SK-N-SH treated with all-trans-retinoic acid at 6 μM for 48 hours (cell line): ENCODE data around the gene THSD8.

Experiments
- ATAC-seq: fragments of 200-7000 bp; cut with Tn5 transposase; 3 replicates; pipeline ENCODE4 v1.9.1; 2020; ENCODE audit warnings: mild to moderate bottlenecking, moderate library complexity
- ARNTL ChIP-seq: fragments of 450-650 bp; formaldehyde crosslinking; IDR thresholded peaks from 2 replicates; pipeline ENCODE4 v1.5.0; 2020; ENCODE audit warnings: low read depth, mild to moderate bottlenecking, moderate library complexity, borderline replicate concordance
- BACH2 ChIP-seq: fragments of 250-450 bp; sonication (Bioruptor Pico); IDR thresholded peaks from 2 replicates; pipeline ENCODE4 v1.9.0; 2021; ENCODE audit warnings: mild to moderate bottlenecking, borderline replicate concordance
- ESRRG ChIP-seq: fragments of 250-450 bp; sonication (Bioruptor Pico); IDR thresholded peaks from 2 replicates; pipeline ENCODE4 v1.6.1; 2021; ENCODE audit warnings: mild to moderate bottlenecking
- GLIS3 ChIP-seq: fragments of 250-450 bp; sonication (Bioruptor Pico); IDR thresholded peaks from 2 replicates; pipeline ENCODE4 v1.5.0; 2020; ENCODE audit warnings: mild to moderate bottlenecking, moderate library complexity
- OSR1 ChIP-seq: fragments of 250-450 bp; sonication (Bioruptor Pico); IDR thresholded peaks from 2 replicates; pipeline ENCODE4 v1.8.0; 2022; ENCODE audit warnings: moderate library complexity, mild to moderate bottlenecking, inconsistent platforms
- PPARA ChIP-seq: fragments of 250-450 bp; sonication (Bioruptor Pico); IDR thresholded peaks from 2 replicates; pipeline ENCODE4 v1.5.0; 2020; ENCODE audit warnings: mild to moderate bottlenecking, borderline replicate concordance
- RARB ChIP-seq: fragments of 250-450 bp; sonication (Bioruptor Pico); IDR thresholded peaks from 2 replicates; pipeline ENCODE4 v1.8.0; 2021; ENCODE audit warnings: mild to moderate bottlenecking, moderate library complexity
- SNAI2 ChIP-seq: fragments of 250-450 bp; sonication (Bioruptor Pico); IDR thresholded peaks from 2 replicates; pipeline ENCODE4 v1.5.0; 2020; ENCODE audit warnings: mild to moderate bottlenecking, moderate library complexity
- TCF4 ChIP-seq: fragments of 250-450 bp; sonication (Bioruptor Pico); IDR thresholded peaks from 2 replicates; pipeline ENCODE4 v1.8.0; 2021; ENCODE audit warnings: mild to moderate bottlenecking, moderate library complexity, borderline replicate concordance
- ZC3H10 ChIP-seq: fragments of 250-450 bp; sonication (Bioruptor Pico); IDR thresholded peaks from 2 replicates; pipeline ENCODE4 v1.5.1; 2021; ENCODE audit warnings: mild to moderate bottlenecking, moderate library complexity
- ZFP3 ChIP-seq: fragments of 250-450 bp; sonication (Bioruptor Pico); IDR thresholded peaks from 2 replicates; pipeline ENCODE4 v1.5.0; 2020; ENCODE audit warnings: mild to moderate bottlenecking, moderate library complexity
- ZFP30 ChIP-seq: fragments of 450-650 bp; formaldehyde crosslinking; IDR thresholded peaks from 2 replicates; pipeline ENCODE4 v1.5.0; 2022; ENCODE audit warnings: mild to moderate bottlenecking, moderate library complexity
- ZNF70 ChIP-seq: fragments of 450-650 bp; formaldehyde crosslinking; IDR thresholded peaks from 2 replicates; pipeline ENCODE4 v1.5.0; 2020; ENCODE audit warnings: mild to moderate bottlenecking, moderate library complexity
- ZNF8 ChIP-seq: fragments of 450-650 bp; formaldehyde crosslinking; IDR thresholded peaks from 2 replicates; pipeline ENCODE4 v1.5.0; 2020; ENCODE audit warnings: mild to moderate bottlenecking, moderate library complexity
- TF ChIP-seq, protein P1 (sequence below): fragments of 250-450 bp; sonication (Bioruptor Pico); IDR thresholded peaks from 2 replicates; pipeline ENCODE4 v1.5.0; 2020; ENCODE audit warnings: mild to moderate bottlenecking, moderate library complexity
- TF ChIP-seq, protein P2 (sequence below): fragments of 250-450 bp; sonication (Bioruptor Pico); IDR thresholded peaks from 2 replicates; pipeline ENCODE4 v1.8.0; 2020; ENCODE audit warnings: mild to moderate bottlenecking, moderate library complexity, borderline replicate concordance
- TF ChIP-seq, protein P3 (sequence below): fragments of 250-450 bp; sonication (Bioruptor Pico); IDR thresholded peaks from 2 replicates; pipeline ENCODE4 v1.8.0; 2021; ENCODE audit warnings: low read depth, mild to moderate bottlenecking, moderate library complexity, borderline replicate concordance
- TF ChIP-seq, protein P4 (sequence below): fragments of 250-450 bp; sonication (Bioruptor Pico); IDR thresholded peaks from 2 replicates; pipeline ENCODE4 v1.5.1; 2021; ENCODE audit warnings: mild to moderate bottlenecking, moderate library complexity

The THSD8 gene

DNA sequence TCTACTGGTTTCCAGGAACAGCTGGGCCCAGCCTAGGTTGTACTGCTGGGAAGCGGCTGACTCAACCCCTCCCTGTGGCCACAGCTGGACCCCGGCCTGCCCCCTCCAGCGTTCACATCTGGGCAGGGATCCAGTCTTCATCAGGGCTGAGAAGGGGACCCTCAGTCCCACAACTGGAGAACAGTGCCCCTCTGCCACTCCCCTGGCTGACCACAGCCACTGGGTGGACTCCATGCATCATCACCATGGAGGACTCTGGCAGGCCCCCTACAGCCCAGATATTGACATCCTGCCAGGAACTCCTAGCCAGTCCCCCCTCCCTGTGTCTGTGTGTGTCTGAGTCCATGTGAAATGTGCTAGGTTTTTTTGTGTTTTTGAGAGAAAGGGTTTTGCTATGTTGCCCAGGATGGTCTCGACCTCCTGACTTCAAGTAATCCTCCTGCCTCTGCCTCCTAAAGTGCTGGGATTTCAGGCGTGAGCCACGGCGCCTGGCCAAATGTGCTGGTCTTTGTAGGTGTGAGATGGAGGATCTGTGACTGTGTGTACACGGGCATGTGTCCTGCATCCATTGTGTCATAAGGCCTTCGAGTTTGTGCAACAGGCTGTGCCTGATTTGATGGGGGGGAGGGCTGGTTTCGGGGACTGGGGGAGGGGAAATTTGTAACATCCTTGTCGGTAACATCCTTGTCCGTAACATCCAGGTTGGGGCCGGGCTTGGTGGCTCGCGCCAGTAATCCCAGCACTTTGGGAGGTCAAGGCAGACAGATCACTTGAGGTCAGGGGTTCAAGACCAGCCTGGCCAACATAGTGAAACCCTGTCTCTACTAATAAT, 22.5 kb upstream of the THSD8 start:
- ATAC-seq: peak; percentile 5; the same call in 1 of the 3 replicates
- TF ChIP-seq ZFP3 (CRISPR knock-in tag) (no peak), ZNF8 (CRISPR knock-in tag) (peak; percentile 41; the same call in 1 of the 2 replicates)

DNA sequence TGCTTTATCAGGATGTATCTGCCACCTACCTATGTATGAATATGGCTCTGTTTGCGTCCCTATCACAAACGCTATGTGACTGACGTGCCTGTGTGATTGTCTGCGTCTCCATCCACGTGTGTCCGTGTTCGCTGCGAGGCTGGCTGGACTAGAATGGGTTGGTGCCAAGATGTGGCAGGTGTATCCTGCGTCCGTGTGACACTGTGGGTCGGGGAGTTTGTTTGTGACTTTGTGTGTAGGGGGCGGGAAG, 19.8 kb upstream of the THSD8 start:
- ATAC-seq: no peak
- TF ChIP-seq, protein P1, sequence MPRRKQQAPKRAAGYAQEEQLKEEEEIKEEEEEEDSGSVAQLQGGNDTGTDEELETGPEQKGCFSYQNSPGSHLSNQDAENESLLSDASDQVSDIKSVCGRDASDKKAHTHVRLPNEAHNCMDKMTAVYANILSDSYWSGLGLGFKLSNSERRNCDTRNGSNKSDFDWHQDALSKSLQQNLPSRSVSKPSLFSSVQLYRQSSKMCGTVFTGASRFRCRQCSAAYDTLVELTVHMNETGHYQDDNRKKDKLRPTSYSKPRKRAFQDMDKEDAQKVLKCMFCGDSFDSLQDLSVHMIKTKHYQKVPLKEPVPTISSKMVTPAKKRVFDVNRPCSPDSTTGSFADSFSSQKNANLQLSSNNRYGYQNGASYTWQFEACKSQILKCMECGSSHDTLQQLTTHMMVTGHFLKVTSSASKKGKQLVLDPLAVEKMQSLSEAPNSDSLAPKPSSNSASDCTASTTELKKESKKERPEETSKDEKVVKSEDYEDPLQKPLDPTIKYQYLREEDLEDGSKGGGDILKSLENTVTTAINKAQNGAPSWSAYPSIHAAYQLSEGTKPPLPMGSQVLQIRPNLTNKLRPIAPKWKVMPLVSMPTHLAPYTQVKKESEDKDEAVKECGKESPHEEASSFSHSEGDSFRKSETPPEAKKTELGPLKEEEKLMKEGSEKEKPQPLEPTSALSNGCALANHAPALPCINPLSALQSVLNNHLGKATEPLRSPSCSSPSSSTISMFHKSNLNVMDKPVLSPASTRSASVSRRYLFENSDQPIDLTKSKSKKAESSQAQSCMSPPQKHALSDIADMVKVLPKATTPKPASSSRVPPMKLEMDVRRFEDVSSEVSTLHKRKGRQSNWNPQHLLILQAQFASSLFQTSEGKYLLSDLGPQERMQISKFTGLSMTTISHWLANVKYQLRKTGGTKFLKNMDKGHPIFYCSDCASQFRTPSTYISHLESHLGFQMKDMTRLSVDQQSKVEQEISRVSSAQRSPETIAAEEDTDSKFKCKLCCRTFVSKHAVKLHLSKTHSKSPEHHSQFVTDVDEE: no peak
- TF ChIP-seq PPARA (CRISPR knock-in tag) (no peak), ZFP30 (CRISPR knock-in tag) (no peak), ESRRG (CRISPR knock-in tag) (no peak), ZNF70 (CRISPR knock-in tag) (no peak), ARNTL (CRISPR knock-in tag) (no peak)

DNA sequence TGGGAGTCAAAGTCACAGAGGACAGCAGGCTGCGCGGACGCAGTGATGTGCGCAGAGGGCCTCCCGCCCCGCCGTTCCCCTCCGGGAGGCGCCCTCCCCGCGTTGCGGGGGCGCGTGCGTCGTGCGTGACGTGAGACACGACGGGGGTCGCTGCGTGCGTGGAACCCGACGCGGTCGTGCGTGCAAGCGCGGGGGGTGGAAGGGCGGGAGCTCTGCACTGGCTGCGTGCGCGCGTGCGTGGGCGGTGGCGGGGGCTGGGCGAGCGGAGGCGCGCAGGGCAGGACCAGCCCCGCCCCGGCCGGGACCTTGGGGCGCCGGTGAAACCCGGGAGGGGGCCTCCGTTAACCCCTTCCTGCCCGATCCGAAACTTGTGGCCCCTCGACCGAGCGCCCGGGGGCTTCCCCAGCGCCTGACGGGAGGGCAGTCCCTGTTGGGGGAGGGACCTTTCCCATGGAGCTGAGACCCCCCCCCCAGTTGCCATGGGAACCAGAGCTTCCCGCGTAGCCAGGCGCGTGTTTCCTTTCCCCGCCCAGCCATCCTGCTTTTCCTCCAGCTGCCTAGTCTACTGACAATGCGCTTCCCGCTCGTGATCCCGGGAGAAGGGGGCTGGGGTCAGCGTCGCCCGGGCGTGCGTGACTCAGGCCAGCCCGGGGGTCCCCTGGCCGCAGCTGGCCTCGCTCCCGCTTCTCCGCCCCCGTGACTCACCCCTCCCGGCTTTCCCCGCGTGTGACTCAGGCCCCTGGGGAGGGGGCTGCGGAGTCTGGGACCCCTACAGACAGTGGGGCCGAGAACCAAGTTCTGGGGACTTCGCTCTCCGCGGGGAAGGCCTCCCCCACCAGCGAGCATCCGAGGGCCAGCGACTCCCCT, 19.2 kb upstream of the THSD8 start:
- peak; percentile 50; the same call in 1 of the 2 replicates for TF ChIP-seq ZFP3 (CRISPR knock-in tag)
- TF ChIP-seq ARNTL (CRISPR knock-in tag): no peak
- peak; percentile 48; the same call in 1 of the 2 replicates for TF ChIP-seq SNAI2 (CRISPR knock-in tag)
- TF ChIP-seq, protein P2, sequence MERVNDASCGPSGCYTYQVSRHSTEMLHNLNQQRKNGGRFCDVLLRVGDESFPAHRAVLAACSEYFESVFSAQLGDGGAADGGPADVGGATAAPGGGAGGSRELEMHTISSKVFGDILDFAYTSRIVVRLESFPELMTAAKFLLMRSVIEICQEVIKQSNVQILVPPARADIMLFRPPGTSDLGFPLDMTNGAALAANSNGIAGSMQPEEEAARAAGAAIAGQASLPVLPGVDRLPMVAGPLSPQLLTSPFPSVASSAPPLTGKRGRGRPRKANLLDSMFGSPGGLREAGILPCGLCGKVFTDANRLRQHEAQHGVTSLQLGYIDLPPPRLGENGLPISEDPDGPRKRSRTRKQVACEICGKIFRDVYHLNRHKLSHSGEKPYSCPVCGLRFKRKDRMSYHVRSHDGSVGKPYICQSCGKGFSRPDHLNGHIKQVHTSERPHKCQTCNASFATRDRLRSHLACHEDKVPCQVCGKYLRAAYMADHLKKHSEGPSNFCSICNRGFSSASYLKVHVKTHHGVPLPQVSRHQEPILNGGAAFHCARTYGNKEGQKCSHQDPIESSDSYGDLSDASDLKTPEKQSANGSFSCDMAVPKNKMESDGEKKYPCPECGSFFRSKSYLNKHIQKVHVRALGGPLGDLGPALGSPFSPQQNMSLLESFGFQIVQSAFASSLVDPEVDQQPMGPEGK (CRISPR knock-in tag): peak; percentile 98
- TF ChIP-seq, protein P1: peak; percentile 94
- peak; percentile 75; the same call in 1 of the 2 replicates for TF ChIP-seq ZC3H10 (CRISPR knock-in tag)
- ATAC-seq: peak; percentile 44

DNA sequence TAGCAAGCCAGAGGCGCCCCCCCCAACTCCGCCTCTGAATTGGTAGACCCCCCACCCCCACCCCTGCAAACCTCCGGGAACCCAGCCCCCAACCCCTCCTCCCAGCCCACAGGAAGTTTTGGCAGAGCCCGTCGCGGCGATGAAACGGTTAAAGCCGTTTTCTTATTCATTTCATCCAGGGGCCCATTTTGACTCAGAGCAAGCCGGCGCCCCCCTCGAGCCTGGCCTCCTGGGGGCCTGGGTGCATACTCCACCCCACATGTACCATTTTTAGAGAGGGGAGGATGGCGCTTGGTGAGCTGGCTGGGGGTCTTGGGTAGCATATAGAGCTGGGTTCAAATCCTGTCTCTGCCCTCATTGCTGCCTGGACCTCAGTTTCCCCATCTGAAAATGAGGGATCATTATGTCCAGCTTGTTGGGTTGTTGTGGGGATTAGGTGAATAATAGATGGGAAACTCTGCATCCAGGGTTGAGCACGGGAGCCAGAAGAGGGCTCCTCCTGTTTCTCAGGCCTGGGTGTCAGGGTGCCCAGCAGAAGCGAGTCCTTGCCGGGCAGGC, 18.5 kb upstream of the THSD8 start:
- ATAC-seq: no peak
- TF ChIP-seq BACH2 (CRISPR knock-in tag): no peak
- no peak for TF ChIP-seq TCF4
- TF ChIP-seq ESRRG (CRISPR knock-in tag): no peak
- TF ChIP-seq ZNF70 (CRISPR knock-in tag): no peak
- TF ChIP-seq OSR1: no peak
- TF ChIP-seq, protein P1: no peak
- TF ChIP-seq RARB (CRISPR knock-in tag): no peak
- TF ChIP-seq ZFP3 (CRISPR knock-in tag): no peak
- TF ChIP-seq GLIS3: no peak
- TF ChIP-seq, protein P3, sequence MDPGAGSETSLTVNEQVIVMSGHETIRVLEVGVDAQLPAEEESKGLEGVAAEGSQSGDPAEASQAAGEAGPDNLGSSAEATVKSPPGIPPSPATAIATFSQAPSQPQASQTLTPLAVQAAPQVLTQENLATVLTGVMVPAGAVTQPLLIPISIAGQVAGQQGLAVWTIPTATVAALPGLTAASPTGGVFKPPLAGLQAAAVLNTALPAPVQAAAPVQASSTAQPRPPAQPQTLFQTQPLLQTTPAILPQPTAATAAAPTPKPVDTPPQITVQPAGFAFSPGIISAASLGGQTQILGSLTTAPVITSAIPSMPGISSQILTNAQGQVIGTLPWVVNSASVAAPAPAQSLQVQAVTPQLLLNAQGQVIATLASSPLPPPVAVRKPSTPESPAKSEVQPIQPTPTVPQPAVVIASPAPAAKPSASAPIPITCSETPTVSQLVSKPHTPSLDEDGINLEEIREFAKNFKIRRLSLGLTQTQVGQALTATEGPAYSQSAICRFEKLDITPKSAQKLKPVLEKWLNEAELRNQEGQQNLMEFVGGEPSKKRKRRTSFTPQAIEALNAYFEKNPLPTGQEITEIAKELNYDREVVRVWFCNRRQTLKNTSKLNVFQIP: no peak
- TF ChIP-seq PPARA (CRISPR knock-in tag): no peak
- TF ChIP-seq ZNF8 (CRISPR knock-in tag): no peak
- TF ChIP-seq ZC3H10 (CRISPR knock-in tag): no peak
- TF ChIP-seq, protein P4, sequence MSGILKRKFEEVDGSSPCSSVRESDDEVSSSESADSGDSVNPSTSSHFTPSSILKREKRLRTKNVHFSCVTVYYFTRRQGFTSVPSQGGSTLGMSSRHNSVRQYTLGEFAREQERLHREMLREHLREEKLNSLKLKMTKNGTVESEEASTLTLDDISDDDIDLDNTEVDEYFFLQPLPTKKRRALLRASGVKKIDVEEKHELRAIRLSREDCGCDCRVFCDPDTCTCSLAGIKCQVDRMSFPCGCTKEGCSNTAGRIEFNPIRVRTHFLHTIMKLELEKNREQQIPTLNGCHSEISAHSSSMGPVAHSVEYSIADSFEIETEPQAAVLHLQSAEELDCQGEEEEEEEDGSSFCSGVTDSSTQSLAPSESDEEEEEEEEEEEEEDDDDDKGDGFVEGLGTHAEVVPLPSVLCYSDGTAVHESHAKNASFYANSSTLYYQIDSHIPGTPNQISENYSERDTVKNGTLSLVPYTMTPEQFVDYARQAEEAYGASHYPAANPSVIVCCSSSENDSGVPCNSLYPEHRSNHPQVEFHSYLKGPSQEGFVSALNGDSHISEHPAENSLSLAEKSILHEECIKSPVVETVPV (CRISPR knock-in tag): no peak
- TF ChIP-seq SNAI2 (CRISPR knock-in tag): no peak
